ENCODE data around the gene PTPN5.

DNA sequence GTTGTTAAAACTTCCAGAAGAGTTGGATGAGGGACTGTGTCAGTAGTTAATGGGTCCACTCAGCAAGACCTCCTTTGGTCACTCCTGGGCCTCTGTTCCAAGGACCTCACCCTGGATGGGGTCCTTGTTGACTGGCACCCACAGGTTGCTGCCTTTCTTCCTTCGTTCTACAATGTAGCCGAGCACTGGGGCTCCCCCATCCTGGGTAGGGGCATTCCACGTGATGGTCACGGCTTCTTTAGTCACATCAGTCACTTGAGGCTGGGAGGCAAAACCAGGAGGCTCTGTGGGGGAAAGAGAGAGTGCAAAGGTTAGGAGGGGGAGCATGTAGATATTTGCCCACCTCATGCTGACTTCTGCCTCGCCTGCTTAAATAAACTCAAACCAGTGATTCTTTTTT is 81.1 kb downstream of the PTPN5 start:
- TF ChIP-seq, protein P1, sequence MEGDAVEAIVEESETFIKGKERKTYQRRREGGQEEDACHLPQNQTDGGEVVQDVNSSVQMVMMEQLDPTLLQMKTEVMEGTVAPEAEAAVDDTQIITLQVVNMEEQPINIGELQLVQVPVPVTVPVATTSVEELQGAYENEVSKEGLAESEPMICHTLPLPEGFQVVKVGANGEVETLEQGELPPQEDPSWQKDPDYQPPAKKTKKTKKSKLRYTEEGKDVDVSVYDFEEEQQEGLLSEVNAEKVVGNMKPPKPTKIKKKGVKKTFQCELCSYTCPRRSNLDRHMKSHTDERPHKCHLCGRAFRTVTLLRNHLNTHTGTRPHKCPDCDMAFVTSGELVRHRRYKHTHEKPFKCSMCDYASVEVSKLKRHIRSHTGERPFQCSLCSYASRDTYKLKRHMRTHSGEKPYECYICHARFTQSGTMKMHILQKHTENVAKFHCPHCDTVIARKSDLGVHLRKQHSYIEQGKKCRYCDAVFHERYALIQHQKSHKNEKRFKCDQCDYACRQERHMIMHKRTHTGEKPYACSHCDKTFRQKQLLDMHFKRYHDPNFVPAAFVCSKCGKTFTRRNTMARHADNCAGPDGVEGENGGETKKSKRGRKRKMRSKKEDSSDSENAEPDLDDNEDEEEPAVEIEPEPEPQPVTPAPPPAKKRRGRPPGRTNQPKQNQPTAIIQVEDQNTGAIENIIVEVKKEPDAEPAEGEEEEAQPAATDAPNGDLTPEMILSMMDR (IDR thresholded peaks at IDR 0.05): no peak
- TF ChIP-seq ZFX (IDR thresholded peaks at IDR 0.05; ENCODE audit: borderline replicate concordance): no peak
